ENCODE results near the gene CCDC107.

The CCDC107 gene

GRCh38 chr9:35675204-35675603 is 17.1 kb downstream of the CCDC107 start (continued):
- TF ChIP-seq CTCF (tag by site-specific recombination; IDR thresholded peaks at IDR 0.05) = no peak
- TF ChIP-seq ZSCAN4 (tag by site-specific recombination; IDR thresholded peaks at IDR 0.05) = no peak
- TF ChIP-seq ZNF426 (tag by site-specific recombination; IDR thresholded peaks at IDR 0.05) = no peak
- no peak for TF ChIP-seq ZNF521 (tag by site-specific recombination; IDR thresholded peaks at IDR 0.05)
- TF ChIP-seq MYNN (tag by site-specific recombination; IDR thresholded peaks at IDR 0.05; ENCODE audit: borderline replicate concordance) = no peak
- no peak for TF ChIP-seq ZNF610 (tag by site-specific recombination; IDR thresholded peaks at IDR 0.05; ENCODE audit: borderline replicate concordance)
- no peak for TF ChIP-seq ZNF133 (tag by site-specific recombination; IDR thresholded peaks at IDR 0.05)
- TF ChIP-seq ZNF792 (tag by site-specific recombination; IDR thresholded peaks at IDR 0.05) = no peak
- no peak for TF ChIP-seq ZNF146 (tag by site-specific recombination; IDR thresholded peaks at IDR 0.05)
- no peak for TF ChIP-seq ZNF530 (tag by site-specific recombination; IDR thresholded peaks at IDR 0.05; ENCODE audit: low read depth)

GRCh38 chr9:35675732-35676392 is 17.8 kb downstream of the CCDC107 start:
- no peaks in the 10 kb centered on the region for H3K4me1 ChIP-seq (ENCODE audit: control insufficient read depth, insufficient read depth, low read length)
- ChIA-PET POLR2A (interaction anchor here (0.8 kb wide), 1 partner anchor 15 kb away, joined by 3 read pairs; no protein-coding TSS in a partner anchor), CTCF (no interaction called here)
- no peak overlapping the region for H3K4me3 ChIP-seq (ENCODE audit: low read depth, low read length)
- H3K9me3 ChIP-seq (ENCODE audit: control insufficient read depth, insufficient read depth, low read depth, low read length) = no peaks in the 10 kb centered on the region
- no peaks in the 10 kb centered on the region for H3K36me3 ChIP-seq (ENCODE audit: control insufficient read depth in 2 of 2, insufficient read depth in 1 of 2, low read length in 2 of 2)
- H3K27ac ChIP-seq (ENCODE audit: extremely low read depth, low read depth, low read length) = no peak overlapping the region
- no peak for TF ChIP-seq ZNF157 (tag by site-specific recombination; IDR thresholded peaks at IDR 0.05)
- no peak for TF ChIP-seq ZNF354C (tag by site-specific recombination; IDR thresholded peaks at IDR 0.05; ENCODE audit: borderline replicate concordance, low read depth)
- no peak for TF ChIP-seq ZNF221 (tag by site-specific recombination; IDR thresholded peaks at IDR 0.05; ENCODE audit: borderline replicate concordance)
- no peak for TF ChIP-seq ZNF596 (tag by site-specific recombination; IDR thresholded peaks at IDR 0.05)
- TF ChIP-seq ZSCAN30 (tag by site-specific recombination; IDR thresholded peaks at IDR 0.05) = no peak
- TF ChIP-seq ZFP37 (tag by site-specific recombination; IDR thresholded peaks at IDR 0.05) = no peak
- no peak for TF ChIP-seq ZBTB26 (tag by site-specific recombination; optimal IDR thresholded peaks at IDR 0.05)
- no peak for TF ChIP-seq ZNF404 (tag by site-specific recombination; IDR thresholded peaks at IDR 0.05)
- no peak for TF ChIP-seq ZNF211 (tag by site-specific recombination; IDR thresholded peaks at IDR 0.05; ENCODE audit: low read depth)
- no peak for TF ChIP-seq ZNF112 (tag by site-specific recombination; IDR thresholded peaks at IDR 0.05)
- no peak for TF ChIP-seq TSHZ1 (tag by site-specific recombination; IDR thresholded peaks at IDR 0.05; ENCODE audit: borderline replicate concordance)
- no peak for TF ChIP-seq KLF7 (tag by site-specific recombination; IDR thresholded peaks at IDR 0.05; ENCODE audit: borderline replicate concordance)
- TF ChIP-seq RBAK (tag by site-specific recombination; IDR thresholded peaks at IDR 0.05) = no peak
- no peak for TF ChIP-seq ZNF488 (tag by site-specific recombination; IDR thresholded peaks at IDR 0.05)
- TF ChIP-seq BCL6B (tag by site-specific recombination; IDR thresholded peaks at IDR 0.05) = no peak

Measured in HEK293 (cell line).